ENCODE measurements around the gene ZNF319. TPM values are rescaled to one million over a fixed set of nuclear protein-coding genes. Genes with fewer than 3 reads are reported as not detected.

Gene ZNF319
- total RNA-seq, 1 experiment from 2014 or later, result 5.5 TPM

DNA sequence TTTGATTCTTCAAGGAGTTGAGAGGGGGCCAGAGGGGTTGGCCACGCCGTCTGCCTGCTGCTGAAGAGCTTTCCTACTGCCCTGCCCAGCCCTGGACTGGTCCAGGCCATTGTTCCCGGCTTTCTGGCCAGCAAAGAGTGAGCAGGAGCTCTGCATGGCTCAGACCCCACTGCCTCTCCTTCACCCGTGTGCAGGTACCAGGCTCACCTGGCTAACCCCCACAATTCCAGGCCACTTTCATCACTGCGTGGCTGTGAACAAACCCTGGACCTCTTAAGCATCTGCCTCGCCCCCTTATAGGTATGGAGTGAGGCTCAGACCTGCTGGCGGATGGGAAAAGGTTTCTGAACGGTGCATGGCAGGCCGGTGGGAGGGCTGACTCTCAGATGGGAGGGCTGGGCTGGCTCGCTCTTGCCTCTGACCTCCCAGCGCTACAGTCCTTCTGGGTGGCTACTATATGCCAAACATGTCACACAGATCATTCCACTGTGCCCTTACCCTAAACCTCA, 8.9 kb downstream of the ZNF319 start:
- Mint-ChIP-seq H3K4me3 (no peak overlapping the region), H3K27me3 (ENCODE audit: low read depth) (peaks cover 17% of the 10 kb centered on the region), H3K4me1 (peaks cover 11% of the 10 kb centered on the region), H3K27ac (no peak overlapping the region), H3K9me3 (no peaks in the 10 kb centered on the region), H3K36me3 (no peaks in the 10 kb centered on the region)
- ChIA-PET CTCF (interaction anchor here (0.7 to 2.1 kb wide), 2 partner anchors 10 to 14 kb away, joined by 3 to 6 read pairs; partner anchors contain the start of gene USB1), POLR2A (interaction anchor here (0.5 kb wide), 1 partner anchor 364 kb away, joined by 3 read pairs; no protein-coding TSS in a partner anchor)
- no peak for DNase-seq (ENCODE audit: low spot score)
- no peak for ATAC-seq
- TF ChIP-seq TCF7 (CRISPR knock-in tag; IDR thresholded peaks at IDR 0.05; ENCODE audit: low read depth), result no peak
- no peak for TF ChIP-seq NR1H2 (CRISPR knock-in tag; IDR thresholded peaks at IDR 0.05)
- TF ChIP-seq RELA (CRISPR knock-in tag; IDR thresholded peaks at IDR 0.05; ENCODE audit: borderline replicate concordance), result no peak

- Mint-ChIP-seq H3K9me3 (no peaks in the 10 kb centered on the region), H3K36me3 (no peaks in the 10 kb centered on the region), H3K4me3 (no peak overlapping the region), H3K27me3 (ENCODE audit: low read depth) (peaks cover 42% of the 10 kb centered on the region), H3K4me1 (peaks cover 20% of the 10 kb centered on the region), H3K27ac (no peak overlapping the region)
- TF ChIP-seq NFE2L1 (CRISPR knock-in tag; IDR thresholded peaks at IDR 0.05) (no peak), CREB1 (CRISPR knock-in tag; IDR thresholded peaks at IDR 0.05) (no peak), ZSCAN18 (CRISPR knock-in tag; IDR thresholded peaks at IDR 0.05) (no peak), TP53 (CRISPR knock-in tag; IDR thresholded peaks at IDR 0.05) (no peak), AR (CRISPR knock-in tag; IDR thresholded peaks at IDR 0.05) (no peak), HMGA2 (CRISPR knock-in tag; IDR thresholded peaks at IDR 0.05) (no peak), ZNF219 (CRISPR knock-in tag; IDR thresholded peaks at IDR 0.05; ENCODE audit: borderline replicate concordance) (no peak), GRHL2 (CRISPR knock-in tag; IDR thresholded peaks at IDR 0.05; ENCODE audit: insufficient replicate concordance, severe bottlenecking) (no peak), CBFB (CRISPR knock-in tag; IDR thresholded peaks at IDR 0.05; ENCODE audit: low read depth) (no peak), RELA (CRISPR knock-in tag; IDR thresholded peaks at IDR 0.05; ENCODE audit: borderline replicate concordance) (no peak), GTF2I (CRISPR knock-in tag; conservative IDR thresholded peaks at IDR 0.05) (no peak), FOXK1 (CRISPR knock-in tag; IDR thresholded peaks at IDR 0.05) (no peak), ZNF263 (CRISPR knock-in tag; IDR thresholded peaks at IDR 0.05; ENCODE audit: low read depth) (no peak), ESRRA (CRISPR knock-in tag; IDR thresholded peaks at IDR 0.05; ENCODE audit: borderline replicate concordance) (no peak)
- TF ChIP-seq, protein P1, sequence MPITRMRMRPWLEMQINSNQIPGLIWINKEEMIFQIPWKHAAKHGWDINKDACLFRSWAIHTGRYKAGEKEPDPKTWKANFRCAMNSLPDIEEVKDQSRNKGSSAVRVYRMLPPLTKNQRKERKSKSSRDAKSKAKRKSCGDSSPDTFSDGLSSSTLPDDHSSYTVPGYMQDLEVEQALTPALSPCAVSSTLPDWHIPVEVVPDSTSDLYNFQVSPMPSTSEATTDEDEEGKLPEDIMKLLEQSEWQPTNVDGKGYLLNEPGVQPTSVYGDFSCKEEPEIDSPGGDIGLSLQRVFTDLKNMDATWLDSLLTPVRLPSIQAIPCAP (CRISPR knock-in tag; IDR thresholded peaks at IDR 0.05), result no peak
- TF ChIP-seq, protein P2, sequence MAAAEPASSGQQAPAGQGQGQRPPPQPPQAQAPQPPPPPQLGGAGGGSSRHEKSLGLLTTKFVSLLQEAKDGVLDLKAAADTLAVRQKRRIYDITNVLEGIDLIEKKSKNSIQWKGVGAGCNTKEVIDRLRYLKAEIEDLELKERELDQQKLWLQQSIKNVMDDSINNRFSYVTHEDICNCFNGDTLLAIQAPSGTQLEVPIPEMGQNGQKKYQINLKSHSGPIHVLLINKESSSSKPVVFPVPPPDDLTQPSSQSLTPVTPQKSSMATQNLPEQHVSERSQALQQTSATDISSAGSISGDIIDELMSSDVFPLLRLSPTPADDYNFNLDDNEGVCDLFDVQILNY (CRISPR knock-in tag; IDR thresholded peaks at IDR 0.05), result no peak
- ChIA-PET POLR2A (no interaction called here), CTCF (interaction anchor here (0.6 to 2.2 kb wide), 3 partner anchors 56 to 213 kb away, joined by 3 to 5 read pairs (median 5); no protein-coding TSS in a partner anchor)
- ATAC-seq (no peak), DNase-seq (ENCODE audit: low spot score) (no peak)
Measured at GRCh38 chr16:57988929-57989328, 11.5 kb downstream of the ZNF319 start.
